ENCODE results near the gene PNMT.

The PNMT gene

DNA sequence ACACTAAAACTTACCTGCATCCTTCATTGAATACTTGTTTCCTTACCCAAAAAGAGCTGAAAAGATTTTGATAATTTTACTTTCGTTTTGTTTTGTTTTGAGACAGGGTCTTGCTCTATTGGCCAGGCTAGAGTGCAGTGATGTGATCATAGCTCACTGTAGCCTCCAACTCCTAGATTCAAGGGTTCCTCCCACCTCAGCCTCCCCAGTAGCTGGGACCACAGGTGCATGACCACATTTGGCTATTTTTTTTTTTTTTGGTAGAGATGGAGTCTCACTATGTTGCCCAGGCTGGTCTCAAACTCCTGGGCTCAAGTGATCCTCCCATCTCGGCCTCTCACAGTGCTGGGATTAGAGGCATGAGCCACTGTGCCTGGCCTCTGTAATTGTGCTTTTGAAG is 13.1 kb upstream of the PNMT start:
- DNase-seq, result no peak

DNA sequence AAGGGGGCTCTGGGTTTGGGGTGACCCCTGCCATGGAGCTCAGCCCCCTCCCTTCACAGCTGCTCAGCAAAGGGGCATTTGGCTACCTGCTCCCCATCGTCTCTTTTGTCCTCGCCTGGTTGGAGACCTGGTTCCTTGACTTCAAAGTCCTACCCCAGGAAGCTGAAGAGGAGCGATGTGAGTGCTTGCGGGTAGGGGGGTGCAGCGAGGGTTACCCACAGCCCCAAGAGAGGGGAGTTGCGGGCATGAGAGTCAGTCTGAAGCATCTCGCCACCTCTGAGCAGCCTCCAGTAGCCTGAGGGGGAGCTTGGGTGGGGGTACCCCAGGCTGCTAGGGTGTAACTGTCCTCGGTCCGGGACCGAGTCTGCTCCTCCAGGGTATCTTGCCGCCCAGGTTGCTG is 9.9 kb upstream of the PNMT start:
- no peak for DNase-seq

DNA sequence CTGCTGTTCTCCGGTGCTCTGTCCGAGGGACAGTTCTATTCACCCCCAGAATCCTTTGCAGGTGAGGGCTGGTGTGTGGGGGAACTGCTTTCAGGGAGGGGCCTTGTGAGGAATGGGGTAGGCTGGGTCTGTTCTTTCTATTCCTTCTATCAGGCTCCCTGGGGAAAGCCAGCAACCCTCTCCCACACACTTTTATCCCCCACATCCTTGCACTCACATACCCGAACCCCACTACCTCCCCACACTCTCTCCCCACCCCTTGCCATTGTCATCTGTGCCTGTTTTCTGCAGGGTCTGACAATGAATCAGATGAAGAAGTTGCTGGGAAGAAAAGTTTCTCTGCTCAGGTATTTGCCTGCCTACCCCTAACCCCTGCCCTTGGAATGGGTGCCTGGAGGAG is 9.5 kb upstream of the PNMT start:
- DNase-seq, result no peak

DNA sequence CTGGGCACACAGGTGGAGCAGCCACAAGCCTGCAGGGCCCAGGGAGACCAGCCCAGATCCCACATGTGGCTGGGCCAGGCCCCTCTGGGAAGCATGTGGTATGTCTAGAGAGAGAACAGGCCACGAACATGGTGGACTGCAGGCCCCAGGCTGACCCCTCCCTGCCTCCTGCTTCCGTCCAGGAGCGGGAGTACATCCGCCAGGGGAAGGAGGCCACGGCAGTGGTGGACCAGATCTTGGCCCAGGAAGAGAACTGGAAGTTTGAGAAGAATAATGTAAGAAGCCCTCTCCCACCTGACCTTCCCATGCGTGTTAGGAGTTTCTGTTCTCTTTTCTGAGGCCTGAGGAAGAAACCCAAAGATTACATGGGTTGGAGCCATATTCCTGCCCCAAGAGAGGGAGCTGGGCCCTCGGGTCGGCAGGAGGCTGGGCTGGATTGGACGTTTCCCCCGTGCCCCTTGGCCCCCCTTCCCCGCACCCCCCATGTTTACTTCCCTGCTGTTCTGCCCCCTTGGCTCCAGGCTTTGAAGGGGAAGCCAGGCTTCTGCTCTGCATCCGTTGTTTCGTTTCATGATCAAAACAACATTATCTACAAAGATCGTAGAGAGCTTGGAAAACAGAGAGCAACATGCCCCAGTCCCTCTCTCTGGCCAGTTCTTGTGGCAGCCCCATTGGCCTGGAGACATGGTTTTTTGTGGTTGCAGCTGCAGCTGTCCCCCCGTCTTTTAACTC is 8.8 kb upstream of the PNMT start:
- DNase-seq, result no peak

DNA sequence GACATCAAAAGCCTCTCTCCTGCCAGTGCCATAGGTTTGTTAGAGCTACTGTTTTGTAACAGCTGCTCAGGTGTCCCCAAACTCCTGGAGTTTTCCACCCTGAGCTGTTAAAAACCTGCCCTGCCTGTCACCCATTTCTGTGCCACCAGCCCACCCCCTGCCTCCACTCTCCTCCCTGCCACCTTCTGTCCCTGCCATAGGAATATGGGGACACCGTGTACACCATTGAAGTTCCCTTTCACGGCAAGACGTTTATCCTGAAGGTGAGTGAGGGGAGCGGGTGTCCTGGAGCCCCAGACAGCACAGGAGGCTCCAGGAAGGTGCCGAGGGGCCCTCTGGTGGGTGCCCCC is 8.3 kb upstream of the PNMT start:
- no peak for DNase-seq

DNA sequence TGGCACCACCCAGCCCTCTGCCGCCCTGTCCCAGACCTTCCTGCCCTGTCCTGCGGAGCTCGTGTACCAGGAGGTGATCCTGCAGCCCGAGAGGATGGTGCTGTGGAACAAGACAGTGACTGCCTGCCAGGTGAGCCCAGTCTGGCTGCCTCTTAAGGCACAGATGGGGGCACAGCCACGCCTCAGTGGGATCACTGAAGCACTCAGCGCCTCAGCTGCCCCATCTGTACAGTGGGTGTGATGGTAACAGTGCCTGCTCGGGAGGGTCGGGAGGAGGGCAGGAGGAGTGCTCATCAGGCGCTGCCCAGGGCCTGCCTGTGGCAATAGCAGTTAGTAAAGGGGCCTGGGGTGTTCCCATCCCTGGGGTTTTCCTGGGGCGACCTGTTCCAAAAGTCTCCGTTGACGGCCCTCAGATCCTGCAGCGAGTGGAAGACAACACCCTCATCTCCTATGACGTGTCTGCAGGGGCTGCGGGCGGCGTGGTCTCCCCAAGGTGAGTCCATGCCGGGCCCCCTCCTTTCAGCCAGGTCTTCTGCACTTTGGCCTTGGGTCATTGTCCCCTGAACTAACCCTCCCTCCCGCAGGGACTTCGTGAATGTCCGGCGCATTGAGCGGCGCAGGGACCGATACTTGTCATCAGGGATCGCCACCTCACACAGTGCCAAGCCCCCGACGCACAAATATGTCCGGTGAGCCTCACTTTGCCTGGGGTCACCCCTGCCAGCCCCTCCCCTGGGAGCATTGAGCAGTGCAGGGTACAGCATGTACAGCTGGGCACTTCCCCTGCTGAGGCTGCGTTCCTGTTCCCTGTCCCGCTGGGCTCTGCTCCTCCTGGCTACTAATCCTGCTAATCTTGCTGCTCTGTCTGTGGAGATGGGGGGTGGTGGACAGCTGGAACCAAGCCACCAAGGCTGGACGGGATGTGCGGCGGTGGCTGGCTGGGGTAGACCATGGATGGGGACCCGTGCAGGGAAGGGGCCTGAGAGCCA is 7.6 kb upstream of the PNMT start:
- no peak for DNase-seq

DNA sequence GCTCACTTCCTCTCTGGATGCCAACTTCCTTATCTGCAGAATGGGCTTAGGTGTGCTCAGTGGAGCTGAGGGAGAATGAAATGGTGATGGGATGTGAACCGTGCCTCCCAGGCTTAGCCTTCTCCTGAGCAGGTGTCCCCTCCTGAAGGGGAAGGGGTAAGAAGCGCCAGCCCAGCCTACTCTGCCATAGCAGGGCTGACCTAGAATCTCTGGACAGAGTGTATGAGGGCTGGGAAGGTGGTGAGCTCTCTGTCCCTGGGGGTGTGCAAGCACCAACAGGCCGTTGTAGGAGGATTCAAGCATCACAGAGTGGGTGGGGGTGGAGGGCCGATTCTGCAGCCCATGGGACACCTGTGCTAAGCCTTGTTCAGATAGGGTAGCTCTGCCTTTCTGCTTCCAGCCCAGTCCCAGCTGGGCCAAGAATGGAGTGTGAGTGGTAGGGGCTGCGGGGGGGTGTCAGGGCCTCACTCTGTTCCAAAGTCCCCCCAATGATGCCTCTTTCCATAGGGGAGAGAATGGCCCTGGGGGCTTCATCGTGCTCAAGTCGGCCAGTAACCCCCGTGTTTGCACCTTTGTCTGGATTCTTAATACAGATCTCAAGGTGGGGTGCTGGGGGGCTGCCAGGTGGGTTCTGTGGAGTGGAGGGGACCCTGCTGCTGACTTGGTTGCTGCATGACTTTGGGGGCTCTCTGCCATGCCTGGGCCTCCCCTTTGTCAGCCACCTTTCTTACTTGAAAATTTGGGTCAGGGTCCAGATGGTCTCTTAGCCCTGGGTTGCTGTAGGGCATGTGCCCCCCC is 6.3 kb upstream of the PNMT start:
- no peak for DNase-seq

DNA sequence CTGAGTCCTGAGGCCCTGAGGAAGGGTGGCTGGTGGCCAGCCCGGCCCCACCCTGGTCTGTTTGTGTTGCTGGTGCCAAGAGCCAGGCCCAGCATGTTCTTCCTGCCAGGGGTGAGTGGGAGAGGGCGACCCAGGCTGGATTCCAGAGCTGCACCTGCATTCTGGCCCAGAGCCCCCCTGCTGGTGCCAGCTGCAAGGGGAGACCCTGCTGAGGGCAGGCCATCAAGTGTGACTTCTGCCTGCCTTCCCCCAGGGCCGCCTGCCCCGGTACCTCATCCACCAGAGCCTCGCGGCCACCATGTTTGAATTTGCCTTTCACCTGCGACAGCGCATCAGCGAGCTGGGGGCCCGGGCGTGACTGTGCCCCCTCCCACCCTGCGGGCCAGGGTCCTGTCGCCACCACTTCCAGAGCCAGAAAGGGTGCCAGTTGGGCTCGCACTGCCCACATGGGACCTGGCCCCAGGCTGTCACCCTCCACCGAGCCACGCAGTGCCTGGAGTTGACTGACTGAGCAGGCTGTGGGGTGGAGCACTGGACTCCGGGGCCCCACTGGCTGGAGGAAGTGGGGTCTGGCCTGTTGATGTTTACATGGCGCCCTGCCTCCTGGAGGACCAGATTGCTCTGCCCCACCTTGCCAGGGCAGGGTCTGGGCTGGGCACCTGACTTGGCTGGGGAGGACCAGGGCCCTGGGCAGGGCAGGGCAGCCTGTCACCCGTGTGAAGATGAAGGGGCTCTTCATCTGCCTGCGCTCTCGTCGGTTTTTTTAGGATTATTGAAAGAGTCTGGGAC is 5.5 kb upstream of the PNMT start:
- DNase-seq, result no peak

DNA sequence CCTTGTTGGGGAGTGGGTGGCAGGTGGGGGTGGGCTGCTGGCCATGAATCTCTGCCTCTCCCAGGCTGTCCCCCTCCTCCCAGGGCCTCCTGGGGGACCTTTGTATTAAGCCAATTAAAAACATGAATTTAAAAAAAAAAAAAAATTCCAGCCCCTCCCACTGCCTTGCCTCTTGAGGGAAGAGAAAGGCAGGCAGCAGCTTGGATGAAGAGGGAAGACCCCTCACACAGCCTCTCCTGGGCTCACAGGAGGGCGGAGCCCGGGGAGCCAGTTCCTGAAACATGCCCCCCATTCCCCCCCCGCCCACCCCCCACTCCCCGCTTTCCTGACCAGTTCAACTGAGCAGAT is 4.9 kb upstream of the PNMT start:
- DNase-seq, result no peak

DNA sequence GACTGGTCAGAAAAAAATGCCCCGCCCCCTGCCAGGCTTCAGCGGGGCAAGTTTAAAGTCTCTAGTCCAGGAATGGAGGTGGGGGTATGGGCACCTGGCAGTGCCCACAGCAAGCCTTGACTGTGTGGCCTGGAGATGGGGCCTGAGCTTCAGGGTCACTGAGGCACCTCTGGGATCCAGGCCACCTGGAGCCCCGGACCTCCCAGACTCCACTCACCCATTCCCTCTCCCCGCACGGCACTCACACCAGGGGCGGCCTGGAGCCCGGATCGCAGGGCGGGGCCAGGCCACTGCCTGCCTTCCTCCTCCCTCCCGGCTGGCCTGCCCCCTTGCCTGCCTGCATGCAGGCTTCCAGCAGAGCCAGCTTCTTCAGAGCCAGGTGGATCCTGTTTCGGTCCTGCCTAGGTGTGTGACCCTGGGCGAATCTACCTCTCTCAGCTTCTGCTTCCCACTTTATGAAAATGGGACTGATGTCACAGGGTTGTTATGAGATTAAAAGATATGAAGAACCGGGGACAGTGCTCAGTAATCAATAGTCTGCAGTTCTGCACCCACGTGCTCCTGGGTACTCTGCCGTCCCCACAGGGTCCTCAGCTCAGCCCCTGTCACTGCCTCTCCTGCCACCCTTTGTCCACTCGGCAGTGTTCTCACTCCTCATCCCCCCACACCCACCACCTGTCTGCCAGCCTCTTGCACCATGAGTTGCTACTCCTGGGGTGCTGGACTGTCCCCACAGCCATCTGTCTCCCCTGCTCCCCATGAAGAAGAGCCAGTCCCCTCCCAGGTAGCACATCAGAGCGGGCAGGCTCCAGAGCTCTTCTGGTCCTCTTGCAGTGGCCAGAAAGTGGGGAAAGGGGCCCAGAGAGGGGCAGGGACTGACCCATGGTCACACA is 4.3 kb upstream of the PNMT start:
- no peak for DNase-seq

DNA sequence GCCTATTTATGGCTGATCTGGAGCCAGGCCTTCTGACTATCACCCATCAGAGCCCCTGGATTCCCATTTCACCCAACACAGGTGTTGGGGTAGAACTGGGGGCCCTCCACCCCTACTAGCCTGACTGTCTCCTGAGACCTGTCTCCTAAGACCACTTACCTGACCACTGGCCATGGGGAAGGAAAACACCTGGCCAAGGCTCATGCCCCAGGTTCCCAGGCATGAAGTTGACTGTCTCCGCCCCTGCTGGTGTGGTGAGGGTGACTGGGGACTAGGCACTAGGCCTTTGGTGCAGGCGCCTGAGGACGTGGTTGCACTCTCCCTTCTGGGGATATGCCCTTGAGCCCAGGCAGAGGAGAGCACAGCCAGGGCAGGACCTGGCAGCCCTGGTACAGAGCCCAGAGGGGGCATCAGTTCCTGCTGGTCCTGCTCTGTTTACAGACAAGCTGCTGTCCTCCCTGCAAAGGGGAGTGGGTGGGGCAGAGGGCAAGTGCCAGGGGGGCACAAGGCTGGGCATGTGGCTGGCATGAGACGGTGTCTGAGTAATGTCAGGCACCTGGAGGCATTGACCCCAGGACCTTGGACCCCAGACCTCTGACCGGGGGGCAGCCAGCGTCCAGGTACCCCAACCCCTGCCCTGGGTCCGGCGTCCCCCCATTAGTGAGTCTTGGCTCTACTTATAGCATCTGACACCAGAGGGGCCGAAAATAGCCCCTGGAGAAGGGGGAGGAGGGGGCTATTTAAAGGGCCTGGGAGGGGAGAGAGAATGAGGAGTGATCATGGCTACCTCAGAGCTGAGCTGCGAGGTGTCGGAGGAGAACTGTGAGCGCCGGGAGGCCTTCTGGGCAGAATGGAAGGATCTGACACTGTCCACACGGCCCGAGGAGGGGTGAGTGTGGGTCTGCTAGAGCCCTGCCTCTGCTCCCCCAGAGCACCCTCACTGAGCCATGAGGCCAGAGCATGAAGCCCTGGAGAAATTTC is 3.4 kb upstream of the PNMT start, which contains the start of gene TCAP:
Gene TCAP, plus strand, starts transcription at position 769 of the 981 bp plus-strand sequence. Its CDS starts 11 bp downstream, at position 780.
- no peak for DNase-seq

DNA sequence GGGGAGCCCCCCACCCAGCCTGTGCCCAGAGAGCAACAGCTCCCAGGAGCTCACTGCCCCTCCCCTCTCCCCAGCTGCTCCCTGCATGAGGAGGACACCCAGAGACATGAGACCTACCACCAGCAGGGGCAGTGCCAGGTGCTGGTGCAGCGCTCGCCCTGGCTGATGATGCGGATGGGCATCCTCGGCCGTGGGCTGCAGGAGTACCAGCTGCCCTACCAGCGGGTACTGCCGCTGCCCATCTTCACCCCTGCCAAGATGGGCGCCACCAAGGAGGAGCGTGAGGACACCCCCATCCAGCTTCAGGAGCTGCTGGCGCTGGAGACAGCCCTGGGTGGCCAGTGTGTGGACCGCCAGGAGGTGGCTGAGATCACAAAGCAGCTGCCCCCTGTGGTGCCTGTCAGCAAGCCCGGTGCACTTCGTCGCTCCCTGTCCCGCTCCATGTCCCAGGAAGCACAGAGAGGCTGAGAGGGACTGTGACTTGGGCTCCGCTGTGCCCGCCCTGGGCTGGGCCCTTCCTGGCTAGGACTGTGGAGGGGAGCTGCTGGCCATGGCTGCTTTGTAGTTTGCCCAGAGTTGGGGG is 2.5 kb upstream of the PNMT start:
- DNase-seq, result peak in 1 of 2 experiments; percentile 18

DNA sequence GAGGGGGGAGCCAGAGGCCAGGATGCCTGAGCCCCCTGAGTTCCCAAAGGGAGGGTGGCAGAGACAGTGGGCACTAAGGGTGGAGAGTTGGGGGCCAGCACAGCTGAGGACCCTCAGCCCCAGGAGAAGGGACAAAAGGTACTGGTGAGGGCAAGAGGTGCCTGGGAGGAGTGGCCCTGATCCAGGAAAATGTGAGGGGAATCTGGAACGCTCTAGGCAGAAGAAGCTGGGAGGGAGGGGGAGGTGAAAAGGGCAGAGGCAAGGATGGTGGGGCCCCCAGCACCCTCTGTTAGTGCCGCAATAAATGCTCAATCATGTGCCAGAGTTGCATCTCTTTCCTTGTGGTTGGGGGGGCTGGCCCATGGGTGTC is 2.0 kb upstream of the PNMT start:
- DNase-seq, result no peak

DNA sequence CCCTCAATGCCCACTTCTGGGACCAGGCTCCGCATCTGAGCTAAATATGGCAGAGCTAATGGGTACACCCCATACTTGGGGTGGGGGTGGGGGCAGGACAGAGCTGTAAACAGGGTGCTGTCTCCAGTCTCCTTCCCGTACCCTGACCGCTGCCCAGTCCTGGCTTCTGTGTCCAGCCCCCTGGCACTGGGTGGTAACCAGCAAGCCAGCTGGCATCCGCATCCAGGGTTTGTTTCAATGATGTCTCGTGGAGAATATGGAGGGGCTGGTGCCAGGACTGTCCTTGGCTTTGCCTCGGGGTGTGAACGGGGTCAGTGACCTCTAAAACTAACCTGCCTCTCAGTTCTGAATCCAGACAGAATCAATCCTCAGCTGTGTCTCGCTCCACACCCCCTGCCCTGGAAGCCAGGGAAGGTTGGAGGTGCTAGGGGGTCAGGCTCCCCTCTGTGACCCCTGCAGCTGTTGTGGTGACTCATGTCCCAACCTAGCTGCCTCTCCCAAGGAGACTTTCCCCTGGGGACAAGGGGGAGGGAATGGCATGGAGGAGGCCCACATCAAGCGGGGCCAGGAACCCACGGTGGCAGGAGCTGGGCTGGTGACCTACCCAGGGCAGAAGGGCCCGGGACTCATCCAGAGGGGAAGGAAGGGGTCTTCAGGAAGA is 1.5 kb upstream of the PNMT start:
- DNase-seq, result no peak

DNA sequence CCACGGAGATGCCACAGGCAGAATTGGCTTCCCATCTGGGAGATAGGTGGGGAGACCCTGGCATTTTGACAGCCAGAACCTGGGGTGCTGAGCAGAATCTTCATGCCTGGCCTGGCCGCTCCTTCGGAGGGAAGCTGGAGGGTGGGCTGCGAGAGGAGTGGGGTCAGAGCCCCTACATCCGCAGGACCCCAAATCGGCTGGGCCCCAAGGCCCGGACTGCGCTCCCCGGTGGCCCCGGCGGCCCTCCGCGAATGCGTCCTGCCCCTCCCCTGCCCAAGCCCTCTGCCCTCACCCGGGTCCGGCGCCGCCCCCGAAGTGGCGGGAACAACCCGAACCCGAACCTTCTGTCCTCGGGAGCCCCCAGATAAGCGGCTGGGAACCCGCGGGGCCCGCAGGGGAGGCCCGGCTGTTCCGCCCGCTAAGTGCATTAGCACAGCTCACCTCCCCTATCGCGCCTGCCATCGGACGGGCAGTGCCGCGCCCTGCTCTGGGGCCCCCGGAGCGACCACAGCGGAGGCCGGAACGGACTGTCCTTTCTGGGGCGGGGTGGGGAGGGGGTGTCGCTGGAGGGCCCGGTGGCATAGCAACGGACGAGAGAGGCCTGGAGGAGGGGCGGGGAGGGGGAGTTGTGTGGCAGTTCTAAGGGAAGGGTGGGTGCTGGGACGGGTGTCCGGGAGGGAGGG is 850 bp upstream of the PNMT start:
- DNase-seq, result peak in 1 of 2 experiments; percentile 16

DNA sequence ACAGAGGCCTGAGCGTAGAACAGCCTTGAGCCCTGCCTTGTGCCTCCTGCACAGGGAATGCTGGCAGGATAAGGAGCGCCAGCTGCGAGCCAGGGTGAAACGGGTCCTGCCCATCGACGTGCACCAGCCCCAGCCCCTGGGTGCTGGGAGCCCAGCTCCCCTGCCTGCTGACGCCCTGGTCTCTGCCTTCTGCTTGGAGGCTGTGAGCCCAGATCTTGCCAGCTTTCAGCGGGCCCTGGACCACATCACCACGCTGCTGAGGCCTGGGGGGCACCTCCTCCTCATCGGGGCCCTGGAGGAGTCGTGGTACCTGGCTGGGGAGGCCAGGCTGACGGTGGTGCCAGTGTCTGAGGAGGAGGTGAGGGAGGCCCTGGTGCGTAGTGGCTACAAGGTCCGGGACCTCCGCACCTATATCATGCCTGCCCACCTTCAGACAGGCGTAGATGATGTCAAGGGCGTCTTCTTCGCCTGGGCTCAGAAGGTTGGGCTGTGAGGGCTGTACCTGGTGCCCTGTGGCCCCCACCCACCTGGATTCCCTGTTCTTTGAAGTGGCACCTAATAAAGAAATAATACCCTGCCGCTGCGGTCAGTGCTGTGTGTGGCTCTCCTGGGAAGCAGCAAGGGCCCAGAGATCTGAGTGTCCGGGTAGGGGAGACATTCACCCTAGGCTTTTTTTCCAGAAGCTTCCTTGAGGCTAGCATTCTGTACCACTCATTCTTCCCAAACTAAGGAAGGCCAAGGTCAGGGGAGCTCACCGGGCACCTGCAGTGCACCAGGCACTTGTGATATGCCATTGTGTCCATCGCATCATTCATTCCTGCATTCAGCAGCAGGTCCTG is 1.9 kb downstream of the PNMT start:
- DNase-seq, result no peak

DNA sequence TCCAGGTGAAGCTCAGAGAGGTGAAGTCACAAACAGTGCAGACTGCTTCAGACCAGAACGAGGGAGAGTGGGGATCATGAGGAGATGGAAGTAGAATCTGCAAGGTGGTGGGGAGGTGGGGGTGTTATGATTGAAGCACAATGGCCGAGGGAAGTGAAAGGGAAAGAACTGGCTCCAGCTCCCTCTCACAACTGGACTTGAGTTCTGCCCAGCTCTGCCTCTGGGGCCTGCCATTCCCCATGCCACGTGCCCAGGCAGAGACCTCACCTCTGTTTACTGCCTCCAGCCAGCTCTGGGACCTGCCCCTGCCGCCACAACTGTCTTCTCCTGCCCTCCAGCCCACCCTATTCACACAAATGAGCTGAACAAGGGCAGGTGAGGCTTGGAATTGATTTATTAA is 2.5 kb downstream of the PNMT start:
- DNase-seq, result no peak

Measured in activated CD4-positive, alpha-beta T cell treated with anti-CD3 and anti-CD28 coated beads, Interleukin-2, amount 50 U/mL, for 48 hours (primary cell).